RKO (cell line): Measurements from ENCODE around the gene KLF14.
A peak's percentile ranks its signal among the peaks of the same experiment; 100 is the strongest.
"Not testable (repeated sequence)": the region's sequence is repeated elsewhere in the genome, so short reads cannot be mapped to it uniquely, and the experiment has no call there.

Experiments
- DNase-seq: peaks from one replicate; pipeline ENCODE4 v3.0.0-alpha.2; 2016; ENCODE audit warnings: low spot score

Gene KLF14

GRCh38 chr7:130719541-130719940 lies 14.5 kb downstream of the KLF14 start:
- DNase-seq: no peak

DNA sequence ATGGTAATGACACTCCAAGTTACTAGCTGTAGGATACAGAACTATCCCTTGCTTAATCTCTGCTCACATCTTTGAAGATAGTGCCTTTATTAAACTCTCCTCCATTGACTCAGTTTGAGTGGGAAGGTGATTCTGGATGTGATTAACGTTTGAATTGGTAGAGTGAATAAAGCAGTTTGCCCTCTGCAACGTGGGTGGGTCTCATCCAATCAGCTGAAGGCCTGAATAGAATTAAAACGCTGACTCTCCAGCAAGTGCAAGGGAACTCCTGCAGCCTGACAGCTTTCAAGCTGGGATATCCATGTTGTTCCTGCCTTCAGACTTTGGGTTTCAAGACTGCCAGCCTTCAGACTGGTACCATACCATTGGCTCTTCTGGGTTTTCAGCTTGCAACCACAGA lies 21.6 kb downstream of the KLF14 start:
- DNase-seq: no peak

GRCh38 chr7:130708766-130709165 lies 25.2 kb downstream of the KLF14 start:
- DNase-seq: no peak

- DNase-seq: no peak
Measured at GRCh38 chr7:130708001-130708400, 26.0 kb downstream of the KLF14 start.

DNA sequence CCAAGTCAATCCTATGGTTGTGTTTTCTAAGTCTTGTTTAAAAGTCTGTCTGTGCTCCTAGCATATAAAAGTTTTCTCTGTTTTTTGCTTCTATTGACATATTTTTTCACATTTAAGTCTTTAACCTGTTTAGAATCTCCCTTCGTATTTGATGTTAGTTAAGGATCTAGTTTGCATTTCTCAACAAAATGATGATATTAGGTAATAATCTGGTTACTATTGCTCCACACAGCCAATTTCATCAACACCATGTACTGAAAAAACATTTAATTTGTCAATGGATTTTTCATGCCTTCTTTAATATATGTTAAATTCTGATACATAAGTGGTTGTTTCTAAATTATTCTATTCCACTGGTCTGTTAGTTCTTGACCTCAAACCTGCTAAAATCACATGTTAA lies 30.2 kb downstream of the KLF14 start:
- no peak for DNase-seq

- DNase-seq: no peak
Measured at GRCh38 chr7:130701650-130702049, 32.4 kb downstream of the KLF14 start.

DNA sequence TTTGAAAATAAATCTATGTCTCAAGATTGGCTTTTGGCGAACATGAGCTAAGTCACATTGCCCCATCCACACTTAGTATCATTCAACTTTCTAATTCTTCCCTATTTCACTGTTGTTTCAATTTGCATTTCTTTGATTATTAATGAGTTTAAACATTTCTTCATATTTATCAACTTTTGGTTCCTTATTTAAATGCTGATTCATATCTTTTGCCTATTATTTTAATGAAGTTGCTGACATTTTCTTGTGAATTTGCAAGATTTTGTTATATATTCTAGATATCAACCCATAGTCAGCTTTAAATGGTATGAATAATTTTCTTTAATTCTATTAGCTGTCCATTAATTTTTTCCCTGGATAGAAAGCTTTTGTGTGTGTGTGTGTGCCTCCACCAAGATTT lies 33.2 kb downstream of the KLF14 start:
- no peak for DNase-seq

DNA sequence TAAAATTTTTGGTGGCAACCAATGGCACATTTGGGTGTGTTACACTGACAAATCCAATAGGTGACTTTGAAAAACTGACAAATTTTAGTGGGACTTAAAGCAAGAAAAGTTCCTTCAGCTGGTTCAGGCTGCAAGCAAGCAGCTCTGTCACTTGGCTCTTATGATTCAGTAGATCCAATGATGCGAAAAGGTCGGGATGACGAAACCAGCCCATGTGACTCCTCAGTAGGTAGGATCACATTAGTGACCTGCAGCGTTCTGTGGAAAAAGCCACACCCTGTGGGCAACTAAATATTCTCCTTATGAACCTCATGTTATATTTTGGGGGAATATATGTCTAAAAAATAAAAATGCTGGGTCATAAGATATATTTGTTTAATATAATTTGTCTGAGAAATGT lies 34.3 kb downstream of the KLF14 start:
- DNase-seq: no peak

DNA sequence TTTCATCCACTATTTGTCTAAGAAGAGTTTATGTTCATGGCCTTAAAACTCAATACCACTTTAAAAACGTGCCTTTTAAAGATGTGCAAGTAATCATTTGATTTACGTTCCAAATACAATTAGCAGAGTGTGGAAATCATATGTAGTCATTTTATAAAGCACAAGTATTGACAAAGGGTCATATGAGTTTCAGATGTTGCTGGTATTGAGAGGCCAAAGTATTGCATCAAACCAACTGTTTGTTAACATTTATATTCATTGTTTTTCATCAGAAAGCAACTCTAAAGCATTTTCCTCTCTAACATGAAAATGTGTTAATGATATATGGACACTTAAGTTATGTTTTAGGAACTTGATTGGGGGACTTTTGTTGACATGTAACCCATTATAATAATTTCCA lies 36.2 kb downstream of the KLF14 start:
- DNase-seq: no peak

- peak; percentile 79 for DNase-seq
Measured at GRCh38 chr7:130695840-130696239, 38.2 kb downstream of the KLF14 start.

DNA sequence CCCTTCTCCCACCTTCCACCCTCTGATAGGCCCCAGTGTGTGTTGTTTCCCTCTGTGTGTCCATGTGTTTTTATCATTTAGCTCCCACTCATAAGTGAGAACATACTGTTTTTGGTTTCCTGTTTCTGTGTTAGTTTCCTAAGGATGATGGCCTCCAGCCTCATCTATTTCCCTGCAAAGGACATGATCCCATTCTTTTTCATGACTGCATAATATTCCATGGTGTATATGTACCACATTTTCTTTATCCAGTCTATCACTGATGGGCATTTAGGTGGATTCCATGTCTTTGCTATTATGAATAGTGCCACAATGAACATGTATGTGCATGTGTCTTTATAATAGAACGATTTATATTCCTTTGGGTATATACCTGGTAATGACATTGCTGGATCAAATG lies 41.6 kb downstream of the KLF14 start:
- DNase-seq: not testable (repeated sequence)

GRCh38 chr7:130689683-130690082 lies 44.3 kb downstream of the KLF14 start:
- no peak for DNase-seq

- DNase-seq: no peak
Measured at GRCh38 chr7:130683026-130683425, 51.0 kb downstream of the KLF14 start.
